GM15510 (cell line): ENCODE results near the gene CCDC141.

Experiments
- POLR2A ChIP-seq: IDR thresholded peaks from 3 replicates; pipeline ENCODE4 v1.6.1; 2011; ENCODE audit warnings: borderline replicate concordance; ENCODE audit not compliant: insufficient read length; ENCODE audit errors: extremely low read depth

CCDC141 gene, protein sequence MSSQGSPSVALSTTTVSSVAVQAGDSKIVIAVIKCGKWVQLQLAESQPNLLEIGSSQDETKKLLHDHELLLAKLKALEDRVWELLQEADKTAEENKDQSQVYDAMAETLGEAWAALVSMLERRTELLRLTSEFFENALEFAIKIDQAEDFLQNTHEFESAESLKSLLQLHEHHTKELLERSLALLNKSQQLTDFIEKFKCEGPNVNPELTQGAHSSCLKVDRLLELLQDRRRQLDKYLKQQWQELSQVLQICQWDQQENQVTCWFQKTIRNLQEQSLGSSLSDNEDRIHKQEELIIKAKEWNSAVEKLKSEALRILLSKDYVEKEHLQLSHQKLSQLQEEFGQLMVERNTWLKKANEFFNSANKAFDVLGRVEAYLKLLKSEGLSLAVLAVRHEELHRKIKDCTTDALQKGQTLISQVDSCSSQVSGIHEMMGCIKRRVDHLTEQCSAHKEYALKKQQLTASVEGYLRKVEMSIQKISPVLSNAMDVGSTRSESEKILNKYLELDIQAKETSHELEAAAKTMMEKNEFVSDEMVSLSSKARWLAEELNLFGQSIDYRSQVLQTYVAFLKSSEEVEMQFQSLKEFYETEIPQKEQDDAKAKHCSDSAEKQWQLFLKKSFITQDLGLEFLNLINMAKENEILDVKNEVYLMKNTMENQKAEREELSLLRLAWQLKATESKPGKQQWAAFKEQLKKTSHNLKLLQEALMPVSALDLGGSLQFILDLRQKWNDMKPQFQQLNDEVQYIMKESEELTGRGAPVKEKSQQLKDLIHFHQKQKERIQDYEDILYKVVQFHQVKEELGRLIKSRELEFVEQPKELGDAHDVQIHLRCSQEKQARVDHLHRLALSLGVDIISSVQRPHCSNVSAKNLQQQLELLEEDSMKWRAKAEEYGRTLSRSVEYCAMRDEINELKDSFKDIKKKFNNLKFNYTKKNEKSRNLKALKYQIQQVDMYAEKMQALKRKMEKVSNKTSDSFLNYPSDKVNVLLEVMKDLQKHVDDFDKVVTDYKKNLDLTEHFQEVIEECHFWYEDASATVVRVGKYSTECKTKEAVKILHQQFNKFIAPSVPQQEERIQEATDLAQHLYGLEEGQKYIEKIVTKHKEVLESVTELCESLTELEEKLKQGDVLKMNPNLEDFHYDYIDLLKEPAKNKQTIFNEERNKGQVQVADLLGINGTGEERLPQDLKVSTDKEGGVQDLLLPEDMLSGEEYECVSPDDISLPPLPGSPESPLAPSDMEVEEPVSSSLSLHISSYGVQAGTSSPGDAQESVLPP (N-terminal part only)

GRCh38 chr2:179049546-179050311, at the start of gene CCDC141:
Gene CCDC141, minus strand, starts transcription at chr2:179050137. Its CDS starts 196 bp downstream, at chr2:179049941.
- TF ChIP-seq POLR2A, result no peak

GRCh38 chr2:179098080-179098689, 48.2 kb upstream of the CCDC141 start:
- no peak for TF ChIP-seq POLR2A

- TF ChIP-seq POLR2A, result no peak
Observed at GRCh38 chr2:179097131-179097530, 47.2 kb upstream of the CCDC141 start.

DNA sequence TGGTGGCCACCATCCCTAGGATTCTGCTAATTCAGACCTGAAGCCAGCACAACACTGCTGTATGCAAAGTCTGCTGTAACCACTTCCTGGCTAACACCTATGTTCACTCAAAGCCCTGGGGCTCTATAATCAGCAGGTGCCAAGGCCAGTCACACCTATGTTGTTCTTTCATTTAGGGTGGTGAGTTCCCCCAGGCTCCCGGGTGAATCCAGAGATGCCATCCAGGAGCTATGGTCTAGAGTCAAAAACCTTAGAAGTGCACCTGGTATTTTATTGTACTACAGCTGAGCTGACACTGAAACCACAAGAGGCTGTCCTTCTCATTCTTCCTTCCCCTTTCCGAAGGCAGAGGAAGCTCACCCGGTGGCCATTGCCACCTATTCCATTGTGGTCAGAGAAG, 46.2 kb upstream of the CCDC141 start:
- TF ChIP-seq POLR2A, result no peak

GRCh38 chr2:179082697-179083096, 32.8 kb upstream of the CCDC141 start:
- TF ChIP-seq POLR2A, result no peak

DNA sequence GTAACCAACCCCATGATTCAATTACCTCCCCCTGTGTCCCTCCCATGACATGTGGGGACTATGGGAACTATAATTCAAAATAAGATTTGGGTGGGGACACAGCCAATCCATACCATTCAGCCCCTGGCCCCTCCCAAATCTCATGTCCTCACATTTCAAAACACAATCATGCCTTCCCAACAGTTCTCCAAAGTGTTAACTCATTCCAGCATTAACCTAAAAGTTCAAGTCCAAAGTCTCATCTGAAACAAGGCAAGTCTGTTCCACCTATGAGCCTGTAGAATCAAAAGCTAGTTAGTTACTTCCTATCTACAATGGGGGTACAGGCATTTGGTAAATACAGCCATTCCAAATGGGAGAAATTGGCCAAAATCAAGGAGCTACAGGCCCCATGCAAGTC, 32.0 kb upstream of the CCDC141 start:
- TF ChIP-seq POLR2A, result no peak

DNA sequence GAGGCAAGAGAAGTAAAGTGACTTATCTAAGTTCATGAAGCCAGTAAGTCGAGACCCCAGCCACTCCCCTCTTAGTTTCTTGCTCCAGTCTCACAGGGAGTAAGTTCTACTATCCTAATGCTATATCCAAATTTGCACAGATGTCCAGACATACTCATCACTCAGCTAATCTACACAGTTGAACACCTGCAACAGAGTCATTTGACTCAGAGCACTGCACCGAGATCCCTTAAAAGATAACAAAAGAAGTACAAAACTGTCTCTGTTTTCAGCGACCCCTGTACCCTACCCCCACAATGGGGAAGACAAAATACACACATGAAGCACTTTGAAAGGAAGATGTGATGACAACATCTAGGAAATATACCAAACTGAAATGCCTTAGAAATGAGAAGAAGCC, 22.6 kb upstream of the CCDC141 start:
- TF ChIP-seq POLR2A, result no peak

DNA sequence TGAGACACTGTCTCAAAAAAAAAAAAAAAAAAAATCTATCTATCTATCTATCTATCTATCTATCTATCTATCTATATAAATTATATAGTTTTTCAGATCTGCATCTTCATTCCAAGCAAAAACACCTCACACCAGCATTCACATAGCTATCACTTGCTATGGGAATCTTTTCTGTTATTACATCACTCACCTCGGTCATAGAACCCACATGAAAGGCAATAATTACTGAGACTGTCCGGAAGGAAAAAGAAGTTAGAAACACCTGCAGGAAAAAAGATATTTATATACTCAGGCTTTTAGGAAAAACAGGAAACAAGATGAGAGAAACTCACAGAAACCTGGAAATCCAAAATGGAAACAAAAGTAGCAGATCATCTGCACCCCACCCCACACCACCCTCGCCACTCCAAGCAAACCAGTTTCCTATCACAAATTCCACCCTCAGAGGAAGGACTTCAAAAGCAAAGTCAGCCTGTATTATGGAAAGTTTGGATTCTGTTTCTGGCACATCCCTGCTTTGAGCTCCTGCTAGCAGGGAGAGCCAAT, 21.9 kb upstream of the CCDC141 start:
- no peak for TF ChIP-seq POLR2A

- no peak for TF ChIP-seq POLR2A
Observed at GRCh38 chr2:179070895-179071294, 21.0 kb upstream of the CCDC141 start.

GRCh38 chr2:179069685-179070084, 19.7 kb upstream of the CCDC141 start:
- no peak for TF ChIP-seq POLR2A

GRCh38 chr2:179068991-179069643, 19.2 kb upstream of the CCDC141 start:
- TF ChIP-seq POLR2A, result no peak

- no peak for TF ChIP-seq POLR2A
Observed at GRCh38 chr2:179059026-179059700, 9.2 kb upstream of the CCDC141 start.
